ENCODE measurements around the gene CTU2. TPM values are rescaled to one million over a fixed set of nuclear protein-coding genes. Genes with fewer than 3 reads are reported as not detected.

CTU2 gene
- total and polyA plus RNA-seq, 7 experiments from 2014 or later, result 13.0 to 43.3 (median 26.1) TPM

DNA sequence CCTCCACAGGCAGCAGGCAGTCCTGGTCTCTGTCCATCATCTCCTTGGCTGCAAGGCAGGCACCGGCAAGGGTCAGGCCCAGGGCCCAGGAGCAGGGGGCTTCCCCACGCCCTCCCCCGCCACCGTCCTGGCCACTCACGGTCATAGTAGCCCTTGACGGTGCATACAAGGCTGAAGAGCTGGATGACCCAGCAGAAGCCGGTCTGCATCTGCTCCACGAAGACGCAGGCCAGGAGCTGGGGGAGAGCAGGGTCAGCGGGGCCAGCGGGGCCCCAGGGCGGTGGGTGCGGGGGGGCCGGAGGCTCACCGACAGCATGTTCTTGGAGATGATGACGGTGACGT, 20.1 kb downstream of the CTU2 start:
- H3K4me3 Mint-ChIP-seq, result no peak overlapping the region
- H3K36me3 Mint-ChIP-seq, result peaks cover 0 to 11% (median 0%) of the 10 kb centered on the region in 5 donors
- H3K9me3 ChIP-seq (ENCODE audit: control insufficient read depth in 2 of 3, low read length in 3 of 3), result no peaks in the 10 kb centered on the region
- no peaks in the 10 kb centered on the region for H3K9me3 Mint-ChIP-seq
- H3K27ac ChIP-seq (ENCODE audit: low read depth, low read length), result no peak overlapping the region
- DNase-seq (no peak), ATAC-seq (no peak)
- intact Hi-C loops (cut with micrococcal nuclease), result no loop called here
- H3K27me3 Mint-ChIP-seq, result no peaks in the 10 kb centered on the region
- H3K27ac Mint-ChIP-seq, result no peak overlapping the region
- H3K4me3 ChIP-seq (ENCODE audit: low read length), result no peak overlapping the region
- H3K4me1 Mint-ChIP-seq, result peaks cover 0 to 5% (median 0%) of the 10 kb centered on the region in 7 donors
- H3K27me3 ChIP-seq (ENCODE audit: control insufficient read depth in 2 of 2, insufficient read depth in 2 of 2, low read length in 2 of 2), result no peaks in the 10 kb centered on the region
- ChIA-PET POLR2A (no interaction called here), CTCF (no interaction called here)
- H3K4me1 ChIP-seq (ENCODE audit: control insufficient read depth in 2 of 2, insufficient read depth in 2 of 2, low read length in 2 of 2), result no peaks in the 10 kb centered on the region
- peaks cover 0 to 73% (median 7%) of the 10 kb centered on the region in 3 experiments for H3K36me3 ChIP-seq (ENCODE audit: control insufficient read depth in 2 of 3, insufficient read depth in 3 of 3, low read length in 3 of 3)

DNA sequence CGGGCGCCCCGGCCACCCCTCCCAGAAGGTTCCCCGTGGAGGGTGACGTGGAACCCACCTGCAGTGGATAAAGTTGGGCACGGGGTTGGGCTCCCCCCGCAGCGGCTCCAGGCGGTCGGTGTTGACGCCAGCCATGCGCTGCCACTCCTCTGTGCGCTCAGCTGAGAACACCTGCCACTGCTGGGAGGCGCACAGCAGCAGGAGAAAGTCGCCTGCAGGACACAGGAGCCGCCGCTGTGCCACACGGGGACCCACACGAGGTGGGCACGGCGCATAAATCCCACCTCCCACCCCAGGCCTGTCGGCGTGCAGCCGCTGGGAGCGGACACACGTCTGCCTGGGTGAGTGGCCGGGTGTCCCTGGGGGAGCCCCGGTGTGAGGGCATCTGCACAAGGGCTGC, 20.7 kb downstream of the CTU2 start:
- Histone ChIP-seq H3K27me3 (ENCODE audit: control insufficient read depth in 2 of 2, insufficient read depth in 2 of 2, low read length in 2 of 2) (no peaks in the 10 kb centered on the region), H3K27ac (ENCODE audit: low read depth, low read length) (no peak overlapping the region), H3K36me3 (ENCODE audit: control insufficient read depth in 2 of 3, insufficient read depth in 3 of 3, low read length in 3 of 3) (peaks cover 0 to 70% (median 4%) of the 10 kb centered on the region in 3 experiments), H3K9me3 (ENCODE audit: control insufficient read depth in 2 of 3, low read length in 3 of 3) (no peaks in the 10 kb centered on the region), H3K4me1 (ENCODE audit: control insufficient read depth in 2 of 2, insufficient read depth in 2 of 2, low read length in 2 of 2) (no peaks in the 10 kb centered on the region), H3K4me3 (ENCODE audit: low read length) (no peak overlapping the region)
- Mint-ChIP-seq H3K4me3 (no peak overlapping the region), H3K27me3 (no peaks in the 10 kb centered on the region), H3K36me3 (peaks cover 0 to 15% (median 0%) of the 10 kb centered on the region in 5 donors), H3K27ac (no peak overlapping the region), H3K4me1 (peaks cover 0 to 8% (median 0%) of the 10 kb centered on the region in 7 donors), H3K9me3 (no peaks in the 10 kb centered on the region)
- ChIA-PET CTCF (no interaction called here), POLR2A (no interaction called here)
- intact Hi-C loops (cut with micrococcal nuclease), result no loop called here
- no peak for DNase-seq
- no peak for ATAC-seq

DNA sequence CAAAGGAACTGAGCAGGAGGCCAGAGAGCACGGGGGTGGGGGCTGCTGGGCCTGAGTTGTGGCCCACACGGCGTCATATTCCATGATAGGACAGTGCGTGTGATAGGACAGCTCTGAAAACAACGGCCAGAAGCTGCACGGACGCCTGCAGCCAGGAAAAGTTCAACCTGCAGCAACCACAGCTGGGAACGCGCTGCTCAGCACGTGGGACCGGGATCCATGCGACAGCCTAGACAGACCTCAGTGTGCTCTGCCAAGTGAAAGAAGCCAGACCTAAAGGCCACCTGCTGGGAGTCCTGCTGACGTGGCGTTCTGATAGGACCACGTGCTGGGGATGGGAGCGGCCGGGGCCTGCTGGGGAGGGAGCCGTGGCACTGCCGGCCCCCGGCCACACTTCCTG, 21.6 kb downstream of the CTU2 start:
- peaks cover 0 to 13% (median 0%) of the 10 kb centered on the region in 5 donors for H3K36me3 Mint-ChIP-seq
- no peak overlapping the region for H3K27ac Mint-ChIP-seq
- ChIA-PET CTCF (no interaction called here), POLR2A (no interaction called here)
- H3K4me1 Mint-ChIP-seq, result peaks cover 0 to 8% (median 0%) of the 10 kb centered on the region in 7 donors
- H3K4me3 Mint-ChIP-seq, result no peak overlapping the region
- no peak for DNase-seq
- H3K9me3 ChIP-seq (ENCODE audit: control insufficient read depth in 2 of 3, low read length in 3 of 3), result no peaks in the 10 kb centered on the region
- no peak overlapping the region for H3K27ac ChIP-seq (ENCODE audit: low read depth, low read length)
- H3K9me3 Mint-ChIP-seq, result no peaks in the 10 kb centered on the region
- ATAC-seq, result no peak
- no peaks in the 10 kb centered on the region for H3K27me3 Mint-ChIP-seq
- intact Hi-C loops (cut with micrococcal nuclease), result no loop called here
- H3K4me3 ChIP-seq (ENCODE audit: low read length), result no peak overlapping the region
- H3K4me1 ChIP-seq (ENCODE audit: control insufficient read depth in 2 of 2, insufficient read depth in 2 of 2, low read length in 2 of 2), result no peaks in the 10 kb centered on the region
- peaks cover 0 to 70% (median 2%) of the 10 kb centered on the region in 3 experiments for H3K36me3 ChIP-seq (ENCODE audit: control insufficient read depth in 2 of 3, insufficient read depth in 3 of 3, low read length in 3 of 3)
- H3K27me3 ChIP-seq (ENCODE audit: control insufficient read depth in 2 of 2, insufficient read depth in 2 of 2, low read length in 2 of 2), result no peaks in the 10 kb centered on the region

DNA sequence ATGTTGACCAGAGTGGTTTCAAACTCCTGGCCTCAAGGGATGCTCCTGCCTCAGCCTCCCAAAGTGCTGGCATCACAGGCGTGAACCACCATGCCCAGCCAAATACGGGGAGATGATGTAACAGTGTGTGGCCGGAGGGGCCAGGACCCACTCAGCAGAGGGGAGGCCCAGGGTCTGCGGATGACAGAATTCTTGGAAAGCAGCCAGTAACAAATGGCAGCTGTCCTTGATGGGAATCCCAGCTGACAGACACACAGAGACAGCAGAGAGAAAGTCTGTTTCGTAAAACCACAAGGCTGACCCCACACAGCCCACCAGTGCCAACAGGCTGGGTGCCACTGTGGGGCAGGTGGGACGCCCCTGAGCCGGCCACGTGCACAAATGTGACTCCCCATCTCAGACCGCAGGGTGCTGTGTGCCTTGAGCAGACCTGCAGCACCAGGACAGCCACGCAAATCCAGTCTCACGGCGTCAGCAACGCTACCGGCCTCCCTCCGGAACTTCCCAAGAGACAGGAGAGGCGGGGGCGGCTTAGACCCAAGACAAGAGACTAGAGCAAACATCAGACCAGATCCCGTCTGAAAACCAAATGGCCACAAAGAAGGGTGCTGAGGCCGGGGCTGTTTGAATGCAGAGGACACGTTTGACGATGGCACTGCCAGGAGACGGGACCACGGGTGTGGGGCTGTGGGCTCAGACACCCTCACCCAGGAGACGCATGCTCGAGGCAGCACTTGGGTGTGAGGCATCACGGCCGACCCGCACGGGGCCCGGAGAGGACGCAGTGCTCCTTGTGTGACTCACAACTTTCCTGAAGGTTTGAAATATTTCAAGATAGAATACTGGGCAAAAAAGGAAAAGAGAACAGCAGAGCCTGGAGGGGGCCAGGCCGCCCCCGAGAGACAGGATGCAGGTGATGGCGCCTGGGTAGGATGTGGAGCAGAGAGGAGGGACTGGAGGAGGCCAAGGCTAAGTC, 24.6 kb downstream of the CTU2 start:
- POLR2A ChIA-PET, result no interaction called here
- H3K27ac Mint-ChIP-seq, result peak overlapping the region in 1 of 9 donors; percentile 50
- CTCF ChIA-PET, result no interaction called here

DNA sequence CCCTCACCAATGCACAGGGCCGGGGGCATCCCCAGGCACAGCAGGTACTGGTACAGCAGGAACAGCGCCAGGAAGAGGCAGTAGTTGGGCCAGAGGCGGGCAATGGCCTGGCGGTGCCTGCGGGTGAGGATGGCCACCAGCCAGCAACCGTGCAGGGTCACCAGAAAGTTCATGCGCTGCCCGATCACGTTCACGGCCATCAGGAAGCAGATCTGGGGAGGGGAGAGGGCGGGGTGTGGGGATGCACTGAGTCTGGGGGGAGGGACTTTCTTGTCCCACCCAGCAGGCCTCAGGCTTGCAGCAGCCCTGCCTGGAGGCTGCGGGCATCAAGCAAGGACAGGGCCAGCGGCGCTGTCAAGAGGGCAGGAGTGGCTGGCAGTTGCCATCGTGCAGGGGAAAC, 25.4 kb downstream of the CTU2 start:
- no peak for DNase-seq
- peaks cover 0 to 8% (median 0%) of the 10 kb centered on the region in 7 donors for H3K4me1 Mint-ChIP-seq
- Histone ChIP-seq H3K27ac (ENCODE audit: low read depth, low read length) (no peak overlapping the region), H3K4me3 (ENCODE audit: low read length) (no peak overlapping the region), H3K36me3 (ENCODE audit: control insufficient read depth in 2 of 3, insufficient read depth in 3 of 3, low read length in 3 of 3) (peaks cover 0 to 66% (median 0%) of the 10 kb centered on the region in 3 experiments), H3K9me3 (ENCODE audit: control insufficient read depth in 2 of 3, low read length in 3 of 3) (no peaks in the 10 kb centered on the region), H3K4me1 (ENCODE audit: control insufficient read depth in 2 of 2, insufficient read depth in 2 of 2, low read length in 2 of 2) (no peaks in the 10 kb centered on the region), H3K27me3 (ENCODE audit: control insufficient read depth in 2 of 2, insufficient read depth in 2 of 2, low read length in 2 of 2) (no peaks in the 10 kb centered on the region)
- peak overlapping the region in 1 of 9 donors; percentile 25 for H3K27ac Mint-ChIP-seq
- H3K9me3 Mint-ChIP-seq, result no peaks in the 10 kb centered on the region
- H3K36me3 Mint-ChIP-seq, result peaks cover 0 to 12% (median 0%) of the 10 kb centered on the region in 5 donors
- ChIA-PET POLR2A (no interaction called here), CTCF (no interaction called here)
- ATAC-seq, result no peak
- intact Hi-C loops (cut with micrococcal nuclease), result no loop called here
- H3K27me3 Mint-ChIP-seq, result no peaks in the 10 kb centered on the region
- peak overlapping the region in 1 of 10 donors; percentile 9 for H3K4me3 Mint-ChIP-seq

More for the DNA sequence above, 24.6 kb downstream of the CTU2 start:
- DNase-seq, result no peak
- H3K4me1 Mint-ChIP-seq, result peaks cover 0 to 8% (median 0%) of the 10 kb centered on the region in 7 donors
- no peaks in the 10 kb centered on the region for H3K4me1 ChIP-seq (ENCODE audit: control insufficient read depth in 2 of 2, insufficient read depth in 2 of 2, low read length in 2 of 2)
- peaks cover 0 to 13% (median 0%) of the 10 kb centered on the region in 5 donors for H3K36me3 Mint-ChIP-seq
- no peaks in the 10 kb centered on the region for H3K27me3 ChIP-seq (ENCODE audit: control insufficient read depth in 2 of 2, insufficient read depth in 2 of 2, low read length in 2 of 2)
- peaks cover 0 to 71% (median 0%) of the 10 kb centered on the region in 3 experiments for H3K36me3 ChIP-seq (ENCODE audit: control insufficient read depth in 2 of 3, insufficient read depth in 3 of 3, low read length in 3 of 3)
- H3K4me3 Mint-ChIP-seq, result peak overlapping the region in 1 of 10 donors; percentile 29
- H3K27ac ChIP-seq (ENCODE audit: low read depth, low read length), result no peak overlapping the region
- intact Hi-C loops (cut with micrococcal nuclease), result no loop called here
- H3K4me3 ChIP-seq (ENCODE audit: low read length), result no peak overlapping the region
- no peaks in the 10 kb centered on the region for H3K27me3 Mint-ChIP-seq
- no peaks in the 10 kb centered on the region for H3K9me3 ChIP-seq (ENCODE audit: control insufficient read depth in 2 of 3, low read length in 3 of 3)
- H3K9me3 Mint-ChIP-seq, result no peaks in the 10 kb centered on the region
- ATAC-seq, result no peak

DNA sequence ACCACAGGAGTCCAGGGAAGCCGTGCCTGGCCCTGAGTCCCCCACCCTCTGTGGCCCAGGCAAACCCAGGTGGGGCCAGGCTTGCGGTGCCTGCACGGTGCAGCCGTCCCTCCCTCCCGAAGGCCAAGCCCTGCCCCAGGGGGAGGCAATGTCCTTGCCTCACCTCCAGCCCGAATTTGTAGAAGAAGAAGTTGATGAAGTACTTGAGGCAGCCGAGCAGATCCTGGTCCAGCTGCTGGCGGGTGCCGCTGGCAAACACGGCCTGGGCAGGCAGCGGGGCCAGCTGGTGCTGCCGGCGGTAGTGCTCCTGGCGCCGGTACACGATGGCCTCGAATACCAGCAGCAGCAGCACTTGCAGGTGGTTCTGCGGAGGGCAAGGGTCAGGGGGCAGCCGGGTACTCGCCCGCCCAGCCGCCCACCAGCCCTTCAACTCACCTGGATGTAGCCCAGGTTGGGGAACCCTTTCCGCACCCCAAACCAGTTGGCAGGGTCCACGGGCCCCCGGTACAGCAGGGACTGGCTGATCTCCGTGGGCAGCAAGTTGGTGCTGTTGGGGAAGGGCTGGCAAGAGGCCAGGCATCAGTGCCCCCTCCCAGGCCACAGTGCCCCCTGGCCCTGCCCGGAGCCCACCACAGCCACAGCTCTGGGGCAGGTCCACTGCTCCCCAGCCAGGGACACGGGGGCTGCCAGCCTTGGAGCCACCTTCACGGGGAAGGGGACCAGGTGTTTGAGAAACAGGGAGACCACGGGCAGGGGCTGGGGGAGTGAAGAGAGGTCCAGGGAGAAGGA, 26.1 kb downstream of the CTU2 start:
- Histone ChIP-seq H3K36me3 (ENCODE audit: control insufficient read depth in 2 of 3, insufficient read depth in 3 of 3, low read length in 3 of 3) (peaks cover 0 to 59% (median 0%) of the 10 kb centered on the region in 3 experiments), H3K4me3 (ENCODE audit: low read length) (no peak overlapping the region), H3K27ac (ENCODE audit: low read depth, low read length) (no peak overlapping the region), H3K27me3 (ENCODE audit: control insufficient read depth in 2 of 2, insufficient read depth in 2 of 2, low read length in 2 of 2) (no peaks in the 10 kb centered on the region), H3K9me3 (ENCODE audit: control insufficient read depth in 2 of 3, low read length in 3 of 3) (no peaks in the 10 kb centered on the region), H3K4me1 (ENCODE audit: control insufficient read depth in 2 of 2, insufficient read depth in 2 of 2, low read length in 2 of 2) (no peaks in the 10 kb centered on the region)
- no peak for ATAC-seq
- no peaks in the 10 kb centered on the region for H3K27me3 Mint-ChIP-seq
- ChIA-PET CTCF (no interaction called here), POLR2A (no interaction called here)
- intact Hi-C loops (cut with micrococcal nuclease), result no loop called here
- peaks cover 0 to 8% (median 0%) of the 10 kb centered on the region in 7 donors for H3K4me1 Mint-ChIP-seq
- no peak overlapping the region for H3K4me3 Mint-ChIP-seq
- H3K27ac Mint-ChIP-seq, result no peak overlapping the region
- no peak for DNase-seq
- no peaks in the 10 kb centered on the region for H3K9me3 Mint-ChIP-seq
- H3K36me3 Mint-ChIP-seq, result peaks cover 0 to 12% (median 0%) of the 10 kb centered on the region in 5 donors

Data from naive thymus-derived CD4-positive, alpha-beta T cell (primary cell).